Measurements from ENCODE around the gene SIGLEC1. TPM values are rescaled to one million over a fixed set of nuclear protein-coding genes. Genes with fewer than 3 reads are reported as not detected.

The SIGLEC1 gene
- total RNA-seq, 1 donor from 2014 or later = 114 TPM

- intact Hi-C loops (cut with DNase I) = no loop called here
- no peaks in the 10 kb centered on the region for H3K36me3 ChIP-seq
- no peak for DNase-seq
- H3K27ac ChIP-seq = no peak overlapping the region
- TF ChIP-seq, protein P1, sequence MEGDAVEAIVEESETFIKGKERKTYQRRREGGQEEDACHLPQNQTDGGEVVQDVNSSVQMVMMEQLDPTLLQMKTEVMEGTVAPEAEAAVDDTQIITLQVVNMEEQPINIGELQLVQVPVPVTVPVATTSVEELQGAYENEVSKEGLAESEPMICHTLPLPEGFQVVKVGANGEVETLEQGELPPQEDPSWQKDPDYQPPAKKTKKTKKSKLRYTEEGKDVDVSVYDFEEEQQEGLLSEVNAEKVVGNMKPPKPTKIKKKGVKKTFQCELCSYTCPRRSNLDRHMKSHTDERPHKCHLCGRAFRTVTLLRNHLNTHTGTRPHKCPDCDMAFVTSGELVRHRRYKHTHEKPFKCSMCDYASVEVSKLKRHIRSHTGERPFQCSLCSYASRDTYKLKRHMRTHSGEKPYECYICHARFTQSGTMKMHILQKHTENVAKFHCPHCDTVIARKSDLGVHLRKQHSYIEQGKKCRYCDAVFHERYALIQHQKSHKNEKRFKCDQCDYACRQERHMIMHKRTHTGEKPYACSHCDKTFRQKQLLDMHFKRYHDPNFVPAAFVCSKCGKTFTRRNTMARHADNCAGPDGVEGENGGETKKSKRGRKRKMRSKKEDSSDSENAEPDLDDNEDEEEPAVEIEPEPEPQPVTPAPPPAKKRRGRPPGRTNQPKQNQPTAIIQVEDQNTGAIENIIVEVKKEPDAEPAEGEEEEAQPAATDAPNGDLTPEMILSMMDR (IDR thresholded peaks at IDR 0.05) = no peak
- ATAC-seq = no peak
- peaks cover 12% of the 10 kb centered on the region for H3K27me3 ChIP-seq (ENCODE audit: low read depth)
- H3K4me3 ChIP-seq = no peak overlapping the region
- peaks cover 19% of the 10 kb centered on the region for H3K4me1 ChIP-seq
- H3K9me3 ChIP-seq = no peaks in the 10 kb centered on the region
These were observed 12.0 kb upstream of the SIGLEC1 start for GRCh38 chr20:3724356-3724755.

DNA sequence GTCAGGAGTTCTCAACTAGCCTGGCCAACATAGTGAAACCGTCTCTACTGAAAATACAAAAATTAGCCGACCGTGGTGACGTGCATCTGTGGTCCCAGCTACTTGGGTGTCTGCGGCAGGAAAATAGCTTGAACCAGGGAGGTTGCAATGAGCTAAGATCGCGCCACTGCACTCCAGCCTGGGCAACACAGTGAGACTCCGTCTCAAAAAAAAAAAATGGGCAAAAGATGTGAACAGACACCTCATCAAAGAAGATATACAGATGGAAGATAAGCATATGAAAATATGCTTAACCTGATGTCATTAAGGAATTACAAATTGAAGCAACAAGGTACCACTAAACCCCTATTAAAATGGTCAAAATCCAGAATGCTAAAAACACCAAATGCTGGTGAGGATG is 10.9 kb upstream of the SIGLEC1 start:
- H3K9me3 ChIP-seq = no peaks in the 10 kb centered on the region
- intact Hi-C loops (cut with DNase I) = no loop called here
- H3K4me3 ChIP-seq = no peak overlapping the region
- TF ChIP-seq, protein P1 (IDR thresholded peaks at IDR 0.05) = no peak
- H3K27ac ChIP-seq = no peak overlapping the region
- DNase-seq = no peak
- no peaks in the 10 kb centered on the region for H3K36me3 ChIP-seq
- ATAC-seq = no peak
- peaks cover 5% of the 10 kb centered on the region for H3K27me3 ChIP-seq (ENCODE audit: low read depth)
- H3K4me1 ChIP-seq = peaks cover 8% of the 10 kb centered on the region

- no peak overlapping the region for H3K4me3 ChIP-seq
- DNase-seq = no peak
- peaks cover 5% of the 10 kb centered on the region for H3K27me3 ChIP-seq (ENCODE audit: low read depth)
- intact Hi-C loops (cut with DNase I) = no loop called here
- no peaks in the 10 kb centered on the region for H3K9me3 ChIP-seq
- TF ChIP-seq, protein P1 (IDR thresholded peaks at IDR 0.05) = no peak
- H3K27ac ChIP-seq = no peak overlapping the region
- ATAC-seq = no peak
- no peaks in the 10 kb centered on the region for H3K36me3 ChIP-seq
- H3K4me1 ChIP-seq = no peaks in the 10 kb centered on the region
These were observed 9.5 kb upstream of the SIGLEC1 start for GRCh38 chr20:3721912-3722311.

DNA sequence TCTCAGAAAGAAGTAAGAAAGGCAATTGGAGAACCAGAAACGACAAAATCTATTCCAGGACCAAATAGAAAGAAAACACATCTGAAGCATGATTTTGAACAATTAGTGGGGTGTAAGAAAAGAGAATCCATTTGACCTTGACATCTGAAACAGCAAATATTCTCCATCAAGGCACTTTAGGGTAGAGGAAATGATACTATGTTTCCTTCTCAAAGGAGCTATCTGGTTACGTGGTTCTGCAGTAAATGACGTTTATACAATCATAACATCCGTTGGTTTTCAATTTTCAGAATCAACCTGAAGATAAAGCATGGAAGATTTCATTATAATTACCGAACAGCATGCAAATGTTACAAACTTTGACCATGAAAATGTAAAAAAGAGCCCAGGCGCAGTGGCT is 8.2 kb upstream of the SIGLEC1 start:
- no peaks in the 10 kb centered on the region for H3K4me1 ChIP-seq
- no peak for DNase-seq
- no peak overlapping the region for H3K4me3 ChIP-seq
- TF ChIP-seq, protein P1 (IDR thresholded peaks at IDR 0.05) = no peak
- H3K27ac ChIP-seq = no peak overlapping the region
- no peaks in the 10 kb centered on the region for H3K9me3 ChIP-seq
- intact Hi-C loops (cut with DNase I) = no loop called here
- no peak for ATAC-seq
- H3K27me3 ChIP-seq (ENCODE audit: low read depth) = no peaks in the 10 kb centered on the region
- no peaks in the 10 kb centered on the region for H3K36me3 ChIP-seq

- DNase-seq (no peak), ATAC-seq (no peak)
- intact Hi-C loops (cut with DNase I) = no loop called here
- TF ChIP-seq, protein P1 (IDR thresholded peaks at IDR 0.05) = no peak
- H3K4me1 ChIP-seq = no peaks in the 10 kb centered on the region
- H3K27me3 ChIP-seq (ENCODE audit: low read depth) = no peaks in the 10 kb centered on the region
- no peak overlapping the region for H3K4me3 ChIP-seq
- no peaks in the 10 kb centered on the region for H3K36me3 ChIP-seq
- H3K9me3 ChIP-seq = no peaks in the 10 kb centered on the region
- H3K27ac ChIP-seq = no peak overlapping the region
These were observed 7.7 kb upstream of the SIGLEC1 start for GRCh38 chr20:3720068-3720467.

DNA sequence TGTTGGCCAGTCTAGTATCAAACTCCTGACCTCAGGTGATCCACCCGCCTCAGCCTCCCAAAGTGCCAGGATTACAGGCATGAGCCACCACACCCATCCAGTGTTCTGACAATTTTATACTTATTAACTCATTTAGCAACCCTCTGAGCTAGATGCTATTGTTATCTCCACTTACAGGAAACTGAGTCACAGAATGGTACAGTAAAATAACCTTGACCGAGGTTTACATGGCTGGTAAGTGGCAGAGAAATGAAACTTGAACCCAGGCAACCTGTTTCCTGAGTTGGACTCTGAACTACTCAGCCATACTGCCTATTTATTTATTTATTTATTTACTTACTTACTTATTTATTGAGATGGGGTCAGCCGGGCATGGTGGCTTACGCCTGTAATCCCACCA is 6.6 kb upstream of the SIGLEC1 start:
- Histone ChIP-seq H3K36me3 (no peaks in the 10 kb centered on the region), H3K4me3 (no peak overlapping the region), H3K27me3 (ENCODE audit: low read depth) (no peaks in the 10 kb centered on the region), H3K4me1 (peaks cover 3% of the 10 kb centered on the region), H3K27ac (no peak overlapping the region), H3K9me3 (no peaks in the 10 kb centered on the region)
- TF ChIP-seq, protein P1 (IDR thresholded peaks at IDR 0.05) = no peak
- DNase-seq = no peak
- intact Hi-C loops (cut with DNase I) = no loop called here
- ATAC-seq = no peak

Measured in lower lobe of right lung (tissue), 2 donors.